Stimulated activated CD4-positive, alpha-beta T cell treated with anti-CD3 and anti-CD28 coated beads, Interleukin-1b, Interleukin-23, amount 100 ng/mL, for 1 hour (primary cell): ENCODE measurements around the gene CCT6A.
"Not testable (repeated sequence)": the region's sequence is repeated elsewhere in the genome, so short reads cannot be mapped to it uniquely, and the experiment has no call there.

Experiments
- DNase-seq, 2 donors: peaks; one replicate each; pipeline ENCODE4 v3.0.0-alpha.2; 2020; ENCODE audit warnings: low read depth in 2 of 2

Gene CCT6A, protein sequence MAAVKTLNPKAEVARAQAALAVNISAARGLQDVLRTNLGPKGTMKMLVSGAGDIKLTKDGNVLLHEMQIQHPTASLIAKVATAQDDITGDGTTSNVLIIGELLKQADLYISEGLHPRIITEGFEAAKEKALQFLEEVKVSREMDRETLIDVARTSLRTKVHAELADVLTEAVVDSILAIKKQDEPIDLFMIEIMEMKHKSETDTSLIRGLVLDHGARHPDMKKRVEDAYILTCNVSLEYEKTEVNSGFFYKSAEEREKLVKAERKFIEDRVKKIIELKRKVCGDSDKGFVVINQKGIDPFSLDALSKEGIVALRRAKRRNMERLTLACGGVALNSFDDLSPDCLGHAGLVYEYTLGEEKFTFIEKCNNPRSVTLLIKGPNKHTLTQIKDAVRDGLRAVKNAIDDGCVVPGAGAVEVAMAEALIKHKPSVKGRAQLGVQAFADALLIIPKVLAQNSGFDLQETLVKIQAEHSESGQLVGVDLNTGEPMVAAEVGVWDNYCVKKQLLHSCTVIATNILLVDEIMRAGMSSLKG

DNA sequence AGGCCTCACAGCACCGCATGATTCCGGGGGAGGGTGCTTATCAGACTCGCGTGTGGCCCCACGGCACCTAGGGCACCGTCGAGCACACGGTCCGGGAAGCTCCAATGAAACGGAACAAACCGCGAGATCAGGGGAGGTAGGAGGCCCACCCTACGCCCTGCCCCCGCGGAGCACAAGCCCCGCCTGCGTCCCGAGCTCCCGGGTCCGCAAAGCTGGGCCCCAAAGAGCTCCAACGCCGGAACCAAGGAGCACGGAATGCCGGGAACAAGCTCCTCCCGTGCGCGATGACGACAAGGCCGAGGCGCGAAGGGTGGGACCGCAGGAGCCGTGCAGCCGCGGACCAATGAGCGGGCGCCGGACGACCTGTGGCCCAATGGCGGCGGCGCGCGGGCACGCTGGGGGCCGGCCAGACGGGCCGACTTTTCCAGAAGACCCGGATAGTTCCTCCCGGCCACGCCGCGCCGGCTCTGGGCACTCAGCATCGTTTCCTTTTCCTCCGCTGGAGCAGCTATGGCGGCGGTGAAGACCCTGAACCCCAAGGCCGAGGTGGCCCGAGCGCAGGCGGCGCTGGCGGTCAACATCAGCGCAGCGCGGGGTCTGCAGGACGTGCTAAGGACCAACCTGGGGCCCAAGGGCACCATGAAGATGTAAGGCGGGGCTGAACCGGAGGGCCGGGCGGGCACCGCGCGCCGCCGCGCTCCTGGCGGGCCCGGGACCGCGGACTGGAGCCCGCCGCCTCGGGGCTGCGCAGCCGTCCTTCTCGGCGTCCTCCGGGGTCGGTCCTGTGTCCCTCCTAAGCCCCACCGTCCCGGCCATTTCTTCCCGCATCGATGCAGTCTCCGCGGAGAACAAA lies at the start of gene CCT6A, which contains the start of gene PSPH:
Gene CCT6A, plus strand, starts transcription at position 427 of the 853 bp plus-strand sequence. Its CDS starts 84 bp downstream, at position 511.
Gene PSPH, minus strand, starts transcription at position 106 of the 853 bp plus-strand sequence. CDS start 30,232 bp downstream, outside the sequence.
- DNase-seq = peak; percentile 59 to 79

DNA sequence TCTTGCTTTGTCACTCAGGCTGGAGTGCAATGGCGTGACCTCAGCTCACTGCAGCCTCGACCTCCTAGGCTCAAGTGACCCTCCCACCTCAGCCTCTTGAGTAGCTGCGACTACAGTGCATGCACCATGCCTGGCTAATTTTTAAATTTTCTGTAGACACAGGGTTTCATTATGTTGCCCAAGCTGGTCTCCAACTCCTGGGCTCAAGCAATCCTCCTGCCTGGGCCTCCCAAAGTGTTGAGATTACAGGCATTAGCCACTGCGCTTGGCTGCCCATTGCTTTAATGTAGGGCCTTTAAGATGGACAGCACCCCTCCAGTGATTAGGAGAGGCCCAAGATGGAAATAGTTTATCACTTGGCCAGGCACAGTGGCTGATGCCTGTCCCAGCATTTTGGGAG lies 47.8 kb upstream of the CCT6A start:
- no peak for DNase-seq

- no peak for DNase-seq
Observed at GRCh38 chr7:56007167-56007652, 44.4 kb upstream of the CCT6A start.

DNA sequence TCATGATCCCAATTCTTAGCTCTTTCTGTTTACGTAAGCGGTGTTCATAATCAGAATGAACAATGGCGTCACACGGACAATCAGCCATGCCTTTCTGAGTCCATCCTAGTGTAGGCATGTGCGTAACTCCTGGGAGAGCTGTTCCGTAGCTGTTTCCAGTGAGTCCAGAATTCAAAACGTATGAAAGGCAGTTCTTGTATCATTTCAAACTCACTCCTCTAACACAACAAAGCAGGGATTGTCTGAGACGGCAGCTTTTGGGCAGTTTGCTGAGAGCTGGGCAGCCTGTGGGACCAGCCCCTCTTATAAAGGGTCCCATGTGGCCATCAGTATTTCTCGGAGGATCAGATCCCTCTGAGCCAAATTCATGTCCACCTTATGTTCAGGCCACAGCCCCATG lies 43.7 kb upstream of the CCT6A start:
- DNase-seq = no peak

- DNase-seq = no peak
Observed at GRCh38 chr7:56009695-56010094, 41.9 kb upstream of the CCT6A start.

- DNase-seq = not testable (repeated sequence)
Observed at GRCh38 chr7:56017015-56017414, 34.5 kb upstream of the CCT6A start.

- DNase-seq = no peak
Observed at GRCh38 chr7:56019501-56019900, 32.1 kb upstream of the CCT6A start.

DNA sequence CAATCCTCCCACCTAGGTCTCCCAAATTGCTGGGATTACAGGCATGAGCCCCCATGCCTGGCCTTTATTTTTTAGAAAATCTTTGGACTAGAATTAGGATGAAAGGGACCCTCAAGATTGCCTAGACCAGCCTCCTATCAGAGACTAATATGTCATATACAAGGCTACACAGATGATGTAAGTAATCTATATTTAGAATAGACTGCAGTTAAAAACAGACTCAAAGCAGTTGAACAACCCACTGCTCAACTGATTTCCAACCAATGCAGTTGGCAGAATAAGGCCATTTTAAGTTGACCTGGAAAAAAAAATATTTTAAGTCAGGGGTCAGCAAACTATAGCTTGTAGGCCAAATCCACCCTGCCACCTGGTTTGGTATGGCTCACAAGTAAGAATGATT lies 28.1 kb upstream of the CCT6A start:
- DNase-seq = no peak

DNA sequence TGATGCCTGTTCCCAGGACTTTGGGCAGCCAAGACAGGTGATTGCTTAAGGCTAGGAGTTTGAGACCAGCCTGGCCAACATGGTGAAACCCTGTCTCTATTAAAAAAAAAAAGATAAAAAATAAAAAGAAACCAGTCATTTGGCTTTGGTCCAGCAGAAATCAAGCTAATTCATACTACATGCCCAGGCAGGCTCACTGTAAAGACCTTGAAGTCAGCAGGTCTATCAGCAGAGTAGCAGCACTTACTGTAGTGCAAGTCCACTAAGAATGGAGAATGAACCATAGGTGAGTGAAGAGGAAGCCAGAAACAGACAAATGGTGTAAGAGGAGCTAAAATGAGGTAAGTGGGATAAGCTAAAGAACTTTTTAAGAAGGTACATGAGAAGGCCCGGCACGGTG lies 25.0 kb upstream of the CCT6A start:
- no peak for DNase-seq

DNA sequence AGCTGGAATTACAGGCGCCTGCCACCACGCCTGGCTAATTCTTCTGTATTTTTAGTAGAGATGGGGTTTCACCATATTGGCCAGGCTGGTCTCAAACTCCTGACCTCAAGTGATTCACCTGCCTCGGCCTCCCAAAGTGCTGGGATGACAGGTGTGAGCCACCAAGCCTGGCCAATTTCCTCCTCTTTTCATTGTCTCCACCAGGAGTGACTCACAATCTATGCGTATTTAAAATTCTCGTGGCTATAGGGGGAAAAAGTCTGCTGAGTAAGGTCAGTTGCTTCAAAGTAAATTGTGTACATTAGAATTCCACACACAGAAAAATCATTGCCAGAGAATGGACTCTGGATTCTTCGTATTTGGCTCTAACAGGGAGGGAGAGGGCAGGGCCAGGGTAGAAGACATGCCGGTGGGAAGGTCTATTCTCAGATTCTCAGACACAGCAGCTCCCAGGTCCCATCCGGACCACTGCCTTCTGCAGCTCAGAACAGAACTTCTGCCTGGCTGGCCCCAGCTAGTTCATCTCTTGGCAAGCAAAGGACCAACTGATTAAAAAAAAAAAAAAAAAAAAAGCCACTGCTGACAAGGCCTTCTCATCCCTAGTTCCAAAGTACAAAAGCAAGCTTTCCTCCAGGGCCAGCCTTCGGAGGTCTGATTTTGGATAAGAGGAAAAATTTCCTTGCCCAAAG lies 22.5 kb upstream of the CCT6A start:
- no peak for DNase-seq

DNA sequence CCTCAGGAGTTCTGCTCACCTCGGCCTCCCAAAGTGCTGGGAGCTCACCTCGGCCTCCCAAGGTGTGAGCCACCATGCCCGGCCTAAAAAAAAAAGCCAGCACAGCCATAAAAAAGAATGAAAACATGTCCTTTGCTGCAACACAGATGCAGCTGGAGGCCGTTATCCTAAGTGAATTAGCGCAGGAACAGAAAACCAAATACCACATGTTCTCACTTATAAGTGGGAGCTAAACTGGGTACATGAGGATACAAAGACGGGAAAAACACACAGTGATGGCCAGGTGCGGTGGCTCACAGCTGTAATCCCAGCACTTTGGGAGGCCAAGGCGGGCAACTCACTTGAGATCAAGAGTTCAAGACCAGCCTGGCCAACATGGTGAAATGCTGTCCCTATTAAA lies 21.2 kb upstream of the CCT6A start:
- no peak for DNase-seq

DNA sequence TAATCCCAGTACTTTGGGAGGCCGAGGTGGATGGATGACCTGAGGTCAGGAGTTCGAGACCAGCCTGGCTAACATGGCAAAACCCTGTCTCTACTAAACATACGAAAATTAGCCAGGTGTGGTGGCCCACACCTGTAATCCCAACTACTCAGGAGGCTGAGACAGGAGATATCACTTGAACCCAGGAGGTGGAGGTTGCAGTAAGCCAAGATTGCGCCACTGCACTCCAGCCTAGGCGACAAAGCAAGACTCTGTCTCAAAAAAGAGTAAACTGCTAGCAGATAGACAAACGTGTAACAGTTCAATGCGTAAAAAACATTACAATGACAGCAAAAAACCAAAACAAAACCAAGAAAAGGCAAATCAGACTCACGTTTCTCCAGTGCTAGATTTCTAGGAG lies 20.0 kb upstream of the CCT6A start:
- DNase-seq = not testable (repeated sequence)

- not testable (repeated sequence) for DNase-seq
Observed at GRCh38 chr7:56032578-56032977, 19.0 kb upstream of the CCT6A start.

DNA sequence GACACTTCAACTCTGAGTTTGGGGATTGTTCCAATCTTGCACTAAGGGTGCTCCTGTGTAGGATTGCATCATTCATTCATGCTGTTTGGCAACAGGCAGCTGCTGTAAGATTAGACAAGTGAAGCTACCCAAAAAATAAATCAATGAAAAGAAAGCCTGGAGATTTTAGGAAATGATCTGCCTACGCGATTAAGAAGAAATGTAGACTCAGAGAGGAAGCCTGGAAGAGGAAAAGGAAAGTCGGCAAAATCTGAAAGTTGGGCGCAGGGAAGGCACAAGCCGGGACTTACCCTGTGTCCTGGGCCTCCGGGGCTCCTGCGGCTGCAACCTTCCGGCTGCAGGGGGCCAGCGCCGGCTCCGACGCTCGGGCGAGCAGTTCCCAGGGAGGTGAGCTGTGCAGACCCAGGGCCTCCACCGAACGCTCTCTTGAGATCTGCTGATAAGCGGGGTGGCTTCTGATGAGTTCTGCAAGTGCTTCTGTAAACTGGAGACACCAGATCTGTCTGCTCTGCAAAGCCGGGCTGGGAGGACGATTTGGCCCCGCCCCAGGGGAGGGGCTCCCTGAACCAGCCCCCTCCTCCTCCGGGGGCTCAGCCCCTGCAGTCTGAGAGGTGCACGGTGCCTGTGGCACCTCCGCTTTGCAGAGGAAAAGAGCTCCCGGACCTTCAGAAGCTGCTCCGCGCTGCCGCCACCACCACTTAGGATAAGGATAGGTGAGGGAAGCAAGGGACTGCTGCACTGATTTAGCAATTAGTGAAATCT lies 17.7 kb upstream of the CCT6A start:
- DNase-seq = peak; percentile 25 to 59

DNA sequence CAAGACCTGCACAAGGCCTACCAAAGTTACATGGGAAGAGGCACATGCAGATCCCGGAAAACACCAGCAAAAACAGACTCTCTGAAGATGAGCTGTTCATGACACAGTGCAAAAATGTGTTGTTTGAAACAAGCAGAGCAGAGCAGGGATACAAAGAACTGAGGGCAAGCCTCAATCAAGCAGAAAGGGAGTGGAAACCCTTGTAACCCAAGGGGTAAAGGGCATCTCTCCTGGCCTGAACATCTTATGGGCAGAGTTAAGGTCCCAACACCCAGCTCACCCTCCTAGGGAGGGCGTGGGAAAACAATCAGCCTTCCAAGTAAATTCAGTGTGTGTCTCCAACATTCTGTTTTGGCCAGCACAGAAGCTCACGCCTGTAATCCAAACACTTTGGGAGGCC lies 10.8 kb upstream of the CCT6A start:
- DNase-seq = no peak

GRCh38 chr7:56045758-56046157 lies 5.8 kb upstream of the CCT6A start:
- not testable (repeated sequence) for DNase-seq

DNA sequence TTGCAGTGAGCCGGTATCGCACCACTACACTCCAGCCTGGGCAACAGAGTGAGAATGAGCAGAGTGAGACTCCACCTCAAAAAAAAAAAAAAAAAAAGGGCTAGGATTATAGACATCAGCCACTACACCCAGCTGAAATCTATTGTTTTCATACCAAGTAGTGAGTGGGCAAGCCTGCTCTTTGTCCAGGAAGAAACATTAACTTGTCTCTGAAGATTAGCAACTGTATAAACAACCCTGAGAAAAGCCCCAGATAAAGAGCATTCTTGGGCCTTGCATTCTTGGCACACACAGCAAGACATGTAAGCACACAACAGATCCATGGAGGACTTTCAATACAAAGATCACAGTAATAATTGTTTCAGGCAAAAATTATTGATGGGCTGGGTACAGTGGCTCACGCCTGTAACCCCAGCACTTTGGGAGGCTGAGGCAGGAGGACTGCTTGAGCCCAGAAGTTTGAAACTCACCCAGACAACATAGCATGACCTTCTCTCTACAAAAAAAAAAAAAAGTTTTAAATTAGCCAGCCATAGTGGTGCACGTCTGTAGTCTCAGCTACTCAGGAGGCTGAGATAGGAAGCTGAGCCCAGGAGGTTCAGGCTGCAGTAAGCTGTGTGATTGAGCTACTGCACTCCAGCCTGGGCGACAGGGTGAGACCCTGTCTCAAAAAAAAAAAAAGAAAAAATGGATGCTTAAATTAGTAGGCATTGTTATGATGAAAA lies 4.7 kb upstream of the CCT6A start:
- no peak for DNase-seq

- not testable (repeated sequence) for DNase-seq
Observed at GRCh38 chr7:56047446-56048116, 4.0 kb upstream of the CCT6A start.

GRCh38 chr7:56048245-56048644 lies 3.3 kb upstream of the CCT6A start:
- no peak for DNase-seq

DNA sequence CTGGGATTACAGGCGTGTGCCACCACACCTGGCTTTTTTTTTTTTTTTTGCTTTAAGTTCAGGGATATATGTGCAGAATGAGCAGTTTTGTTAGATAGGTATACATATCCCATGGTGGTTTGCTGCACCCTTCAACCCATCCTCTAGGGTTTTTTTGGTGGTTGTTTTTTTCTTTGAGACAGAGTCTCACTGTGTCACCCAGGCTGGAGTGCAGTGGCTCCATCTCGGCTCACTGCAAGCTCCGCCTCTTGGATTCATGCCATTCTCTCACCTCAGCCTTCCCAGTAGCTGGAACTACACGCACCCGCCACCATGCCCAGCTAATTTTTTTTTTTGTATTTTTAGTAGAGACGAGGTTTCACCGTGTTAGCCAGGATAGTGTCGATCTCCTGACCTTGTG lies 2.8 kb upstream of the CCT6A start:
- DNase-seq = not testable (repeated sequence)
